Activated CD4-positive, alpha-beta T cell treated with anti-CD3 and anti-CD28 coated beads, Interleukin-2, amount 10 ng/mL, durations not matched to agents 24 days and 14 days (primary cell): Measurements from ENCODE around the gene MYMX. TPM values are rescaled to one million over a fixed set of nuclear protein-coding genes. Genes with fewer than 3 reads are reported as not detected.

ENCODE experiments used
- DNase-seq: peaks from one replicate; pipeline ENCODE4 v3.0.0; 2022
- H3K27ac Mint-ChIP-seq: one replicate; pipeline ENCODE4 v1.8.0; 2022; ENCODE audit warnings: mild to moderate bottlenecking, mixed read lengths
- H3K27me3 Mint-ChIP-seq: one replicate; pipeline ENCODE4 v1.8.0; 2022; ENCODE audit warnings: mixed read lengths
- H3K36me3 Mint-ChIP-seq: one replicate; pipeline ENCODE4 v1.8.0; 2022; ENCODE audit warnings: low read depth, mild to moderate bottlenecking, mixed read lengths
- H3K4me1 Mint-ChIP-seq: one replicate; pipeline ENCODE4 v1.8.0; 2021; ENCODE audit warnings: mixed read lengths
- H3K4me3 Mint-ChIP-seq: one replicate; pipeline ENCODE4 v1.8.0; 2022; ENCODE audit warnings: mild to moderate bottlenecking, moderate library complexity, mixed read lengths
- H3K9me3 Mint-ChIP-seq: one replicate; pipeline ENCODE4 v1.8.0; 2021; ENCODE audit warnings: mixed read lengths
- intact Hi-C: fragments of 100-400 bp; cut with micrococcal nuclease; formaldehyde crosslinking; loops from one replicate; pipeline ENCODE4 v1.15.1; 2023
- total RNA-seq: library from RNA; stranded (reverse); gene quantifications from 2 replicates; pipeline ENCODE4 v1.2.3, GENCODE V29; 2022

MYMX gene
- total RNA-seq, 1 donor from 2014 or later: not detected

GRCh38 chr6:44267252-44267651 lies 50.5 kb downstream of the MYMX start:
- peaks cover 32% of the 10 kb centered on the region for H3K27me3 Mint-ChIP-seq
- no peak for DNase-seq
- intact Hi-C loops: no loop called here
- H3K4me1 Mint-ChIP-seq: peaks cover 48% of the 10 kb centered on the region
- peaks cover 19% of the 10 kb centered on the region for H3K36me3 Mint-ChIP-seq
- H3K27ac Mint-ChIP-seq: no peak overlapping the region
- no peak overlapping the region for H3K4me3 Mint-ChIP-seq
- H3K9me3 Mint-ChIP-seq: no peaks in the 10 kb centered on the region

Other genes with a start within 250 kb of the MYMX start
- 65.6 and 67.5 TPM in 2 replicates for gene MRPL14, start 89.5 kb upstream of the MYMX start, total RNA-seq
- 17.8 and 19.7 TPM in 2 replicates for gene TMEM63B, start 89.4 kb upstream of the MYMX start, total RNA-seq
- 0.28 TPM in 1 of 2 replicates, not detected in the other for gene CAPN11, start 58.1 kb upstream of the MYMX start, total RNA-seq
- gene SLC29A1, start 6.7 kb downstream of the MYMX start, total RNA-seq: 139 and 144 TPM in 2 replicates
- gene HSP90AB1, start 30.2 kb downstream of the MYMX start, total RNA-seq: 2,450 and 2,479 TPM in 2 replicates
- 25.3 and 28.0 TPM in 2 replicates for gene SLC35B2, start 40.6 kb downstream of the MYMX start, total RNA-seq
- 27.6 and 28.2 TPM in 2 replicates for gene NFKBIE, start 48.6 kb downstream of the MYMX start, total RNA-seq
- gene TMEM151B, start 53.5 kb downstream of the MYMX start, total RNA-seq: 0.07 TPM in 1 of 2 replicates, not detected in the other
- 22.4 and 23.7 TPM in 2 replicates for gene AARS2, start 96.4 kb downstream of the MYMX start, total RNA-seq
- not detected in 2 replicates for gene SPATS1, start 125.7 kb downstream of the MYMX start, total RNA-seq
- gene CDC5L, start 170.8 kb downstream of the MYMX start, total RNA-seq: 25.5 and 26.5 TPM in 2 replicates